ENCODE results near the gene PCNX2.

Gene PCNX2

DNA sequence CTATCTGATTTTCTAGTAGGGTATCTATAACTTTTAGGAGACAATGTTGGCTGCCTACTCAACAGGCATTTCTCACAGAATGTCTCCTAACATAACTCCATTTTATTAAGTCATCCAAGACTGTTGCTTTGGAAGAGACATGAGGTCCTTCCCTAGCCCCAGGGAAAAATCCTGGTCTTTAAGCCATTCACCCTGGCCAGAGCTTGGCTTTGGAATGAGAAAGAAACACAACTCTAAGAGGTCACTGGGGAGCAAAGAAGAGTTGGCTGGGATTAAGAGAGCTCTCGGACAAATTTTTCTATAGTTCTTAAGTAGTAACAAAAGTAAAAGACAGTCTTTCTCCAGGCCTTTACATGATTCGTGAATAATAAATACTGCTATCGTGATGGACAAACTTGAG lies 57.9 kb downstream of the PCNX2 start:
- Mint-ChIP-seq H3K27me3 (no peaks in the 10 kb centered on the region), H3K27ac (no peak overlapping the region), H3K4me3 (no peak overlapping the region), H3K4me1 (ENCODE audit: low read depth) (no peaks in the 10 kb centered on the region), H3K9me3 (no peaks in the 10 kb centered on the region), H3K36me3 (ENCODE audit: low read depth) (peaks cover 71% of the 10 kb centered on the region)
- DNase-seq = no peak

DNA sequence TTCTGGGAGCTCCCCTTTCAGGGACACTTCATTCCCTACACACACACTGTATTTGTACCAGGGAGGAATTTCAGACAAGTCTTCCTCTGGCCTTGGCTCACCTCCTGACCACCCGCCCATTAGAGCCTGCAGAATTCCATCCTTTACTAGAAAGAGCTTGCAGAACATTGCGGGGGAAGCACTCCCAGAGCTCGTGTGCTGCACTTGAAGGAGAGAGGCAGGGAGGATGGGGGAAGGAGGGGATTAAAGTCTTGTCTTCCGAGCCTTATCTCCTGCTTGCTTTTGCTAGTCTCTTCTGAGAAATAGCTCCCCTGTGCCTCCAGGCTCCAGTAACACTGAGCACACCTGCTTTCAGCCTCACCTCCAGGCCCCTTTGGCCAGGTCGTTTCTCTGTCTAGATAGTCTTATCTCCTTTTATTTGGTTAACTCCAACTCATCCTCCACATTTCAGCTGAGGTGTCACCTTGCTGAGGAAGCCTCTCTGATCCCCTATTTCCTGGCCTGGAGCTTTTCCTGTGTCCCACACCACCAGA lies 62.0 kb downstream of the PCNX2 start:
- H3K27ac Mint-ChIP-seq = no peak overlapping the region
- no peaks in the 10 kb centered on the region for H3K4me1 Mint-ChIP-seq (ENCODE audit: low read depth)
- peaks cover 81% of the 10 kb centered on the region for H3K36me3 Mint-ChIP-seq (ENCODE audit: low read depth)
- H3K27me3 Mint-ChIP-seq = no peaks in the 10 kb centered on the region
- H3K4me3 Mint-ChIP-seq = no peak overlapping the region
- DNase-seq = no peak
- H3K9me3 Mint-ChIP-seq = no peaks in the 10 kb centered on the region

DNA sequence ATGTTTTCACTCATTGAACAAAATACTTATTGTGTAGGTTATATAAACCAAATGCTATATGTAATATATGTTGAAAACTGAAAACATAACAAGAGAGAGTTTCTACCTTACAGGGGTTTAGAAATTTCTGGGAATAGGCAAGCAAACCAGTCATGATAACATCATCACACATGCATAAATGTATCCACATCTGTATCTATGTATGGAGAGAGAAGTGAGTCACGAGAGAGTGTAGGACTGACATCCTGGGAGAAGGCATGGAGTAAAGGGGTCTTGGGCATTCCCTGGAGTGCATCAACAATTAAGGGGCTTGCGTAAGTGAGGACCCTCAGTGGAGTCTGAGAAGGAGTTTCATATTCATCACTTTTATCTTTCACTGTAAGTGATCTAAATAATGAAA lies 65.5 kb downstream of the PCNX2 start:
- no peaks in the 10 kb centered on the region for H3K9me3 Mint-ChIP-seq
- no peaks in the 10 kb centered on the region for H3K27me3 Mint-ChIP-seq
- H3K4me1 Mint-ChIP-seq (ENCODE audit: low read depth) = no peaks in the 10 kb centered on the region
- H3K4me3 Mint-ChIP-seq = no peak overlapping the region
- no peak overlapping the region for H3K27ac Mint-ChIP-seq
- DNase-seq = no peak
- H3K36me3 Mint-ChIP-seq (ENCODE audit: low read depth) = peaks cover 80% of the 10 kb centered on the region

DNA sequence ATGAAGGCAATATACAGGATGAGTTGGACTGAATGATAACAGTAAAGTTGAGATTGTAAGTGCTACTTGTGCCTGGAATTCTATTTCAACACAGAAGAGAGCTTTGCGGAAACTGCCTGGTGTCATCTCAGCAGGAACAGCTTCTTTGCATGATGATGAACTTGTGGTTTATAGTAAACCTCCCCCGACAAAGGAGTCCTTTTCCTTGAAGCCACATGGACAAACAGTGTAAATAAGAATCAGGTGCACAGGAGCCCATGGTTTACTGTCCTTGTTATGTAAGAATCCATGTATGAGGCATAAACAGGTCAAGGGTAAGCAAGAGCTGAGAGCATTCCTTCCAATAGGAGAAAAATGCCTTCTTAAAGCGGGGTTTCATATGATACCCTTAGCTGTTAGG lies 66.2 kb downstream of the PCNX2 start:
- Mint-ChIP-seq H3K27ac (no peak overlapping the region), H3K36me3 (ENCODE audit: low read depth) (peaks cover 73% of the 10 kb centered on the region), H3K4me1 (ENCODE audit: low read depth) (no peaks in the 10 kb centered on the region), H3K9me3 (no peaks in the 10 kb centered on the region), H3K4me3 (no peak overlapping the region), H3K27me3 (no peaks in the 10 kb centered on the region)
- no peak for DNase-seq

DNA sequence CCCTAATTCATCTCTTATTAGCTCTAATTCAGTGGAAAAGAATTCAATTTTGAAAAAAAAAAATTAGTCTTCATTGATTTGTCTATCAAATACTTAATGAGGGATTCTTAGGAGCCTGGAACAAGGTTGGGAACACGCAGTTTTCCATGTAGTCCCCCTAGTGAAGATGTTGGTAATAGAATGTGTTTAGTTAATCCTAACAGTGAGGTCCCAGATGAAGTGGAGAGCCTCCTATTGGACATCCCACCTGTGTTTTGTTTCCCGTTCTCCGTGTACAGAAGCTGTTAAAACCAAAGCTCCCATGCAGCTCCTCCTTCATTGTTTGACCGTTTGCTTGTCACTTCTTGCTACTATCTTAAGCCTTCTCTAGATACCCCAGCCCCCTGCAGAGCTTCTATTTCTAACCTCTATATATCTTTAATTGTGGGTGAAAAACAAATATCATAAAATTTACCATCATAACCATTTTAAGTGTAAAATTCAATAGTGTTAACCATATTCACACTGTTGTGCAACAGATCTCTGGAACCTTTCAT lies 67.5 kb downstream of the PCNX2 start:
- Mint-ChIP-seq H3K4me3 (no peak overlapping the region), H3K9me3 (no peaks in the 10 kb centered on the region), H3K36me3 (ENCODE audit: low read depth) (peaks cover 61% of the 10 kb centered on the region), H3K27me3 (no peaks in the 10 kb centered on the region), H3K4me1 (ENCODE audit: low read depth) (no peaks in the 10 kb centered on the region), H3K27ac (no peak overlapping the region)
- no peak for DNase-seq

DNA sequence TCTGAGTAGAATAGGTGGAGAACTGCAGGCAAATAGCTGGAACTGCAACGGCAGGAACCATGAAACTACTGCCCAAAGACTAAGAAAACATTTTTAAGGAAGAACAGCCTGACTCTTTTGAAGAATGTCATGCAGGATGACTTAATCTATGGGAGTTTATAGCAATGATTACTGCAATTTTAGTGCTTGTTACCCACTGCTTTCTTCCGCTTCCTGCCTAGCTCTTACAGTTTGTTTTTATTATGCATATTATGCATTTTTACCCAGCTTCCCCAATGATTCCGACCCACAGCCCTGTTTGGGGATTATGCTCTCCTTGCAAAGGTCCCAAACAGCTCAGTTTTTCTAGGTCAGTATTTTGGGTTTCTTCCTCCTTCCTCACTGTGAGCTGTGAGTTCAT lies 71.2 kb downstream of the PCNX2 start:
- no peaks in the 10 kb centered on the region for H3K4me1 Mint-ChIP-seq (ENCODE audit: low read depth)
- H3K27ac Mint-ChIP-seq = no peak overlapping the region
- no peak for DNase-seq
- no peaks in the 10 kb centered on the region for H3K27me3 Mint-ChIP-seq
- peaks cover 36% of the 10 kb centered on the region for H3K36me3 Mint-ChIP-seq (ENCODE audit: low read depth)
- H3K9me3 Mint-ChIP-seq = no peaks in the 10 kb centered on the region
- no peak overlapping the region for H3K4me3 Mint-ChIP-seq

DNA sequence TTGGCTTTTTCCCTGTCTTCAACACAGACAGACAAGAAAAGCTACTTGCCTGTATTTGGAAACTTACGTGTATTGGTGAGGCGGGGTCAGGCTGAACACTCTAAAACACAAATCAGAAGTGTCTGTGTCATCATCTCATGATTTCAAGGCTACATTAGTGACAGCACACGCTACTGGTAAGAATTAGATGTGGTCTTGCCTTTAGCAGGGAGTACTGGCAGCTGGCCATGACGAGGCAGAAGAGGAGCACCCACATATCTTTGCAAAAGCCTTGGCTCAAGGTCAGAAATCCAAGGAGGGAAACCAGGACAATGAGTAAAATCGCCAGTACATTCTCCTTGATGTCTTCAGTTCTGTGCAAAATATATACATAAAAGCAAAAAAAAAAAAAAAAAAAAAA lies 77.7 kb downstream of the PCNX2 start:
- Mint-ChIP-seq H3K27me3 (no peaks in the 10 kb centered on the region), H3K9me3 (no peaks in the 10 kb centered on the region), H3K4me3 (no peak overlapping the region), H3K36me3 (ENCODE audit: low read depth) (peaks cover 36% of the 10 kb centered on the region), H3K27ac (no peak overlapping the region), H3K4me1 (ENCODE audit: low read depth) (no peaks in the 10 kb centered on the region)
- no peak for DNase-seq

DNA sequence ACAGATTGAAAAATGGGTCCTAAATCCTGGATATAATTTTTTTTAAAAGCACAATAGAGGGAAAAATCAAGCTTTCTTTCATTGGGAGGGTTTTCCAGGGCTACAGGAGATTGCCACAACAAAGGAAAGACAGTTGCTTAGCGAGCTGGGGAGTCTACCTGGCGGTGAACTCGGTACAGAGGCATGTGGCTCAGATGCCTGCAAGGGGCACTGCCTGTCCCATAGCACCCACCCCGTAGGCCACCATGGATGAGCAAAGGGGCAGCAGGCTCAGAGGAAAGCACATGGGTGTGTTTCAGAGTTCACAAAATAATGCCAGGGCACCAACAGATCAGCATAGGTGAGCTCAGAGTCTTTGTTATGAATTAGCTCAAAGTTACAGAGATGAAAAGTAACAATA lies 79.5 kb downstream of the PCNX2 start:
- Mint-ChIP-seq H3K4me3 (no peak overlapping the region), H3K4me1 (ENCODE audit: low read depth) (no peaks in the 10 kb centered on the region), H3K27ac (no peak overlapping the region), H3K27me3 (no peaks in the 10 kb centered on the region), H3K36me3 (ENCODE audit: low read depth) (peaks cover 54% of the 10 kb centered on the region), H3K9me3 (no peaks in the 10 kb centered on the region)
- no peak for DNase-seq

DNA sequence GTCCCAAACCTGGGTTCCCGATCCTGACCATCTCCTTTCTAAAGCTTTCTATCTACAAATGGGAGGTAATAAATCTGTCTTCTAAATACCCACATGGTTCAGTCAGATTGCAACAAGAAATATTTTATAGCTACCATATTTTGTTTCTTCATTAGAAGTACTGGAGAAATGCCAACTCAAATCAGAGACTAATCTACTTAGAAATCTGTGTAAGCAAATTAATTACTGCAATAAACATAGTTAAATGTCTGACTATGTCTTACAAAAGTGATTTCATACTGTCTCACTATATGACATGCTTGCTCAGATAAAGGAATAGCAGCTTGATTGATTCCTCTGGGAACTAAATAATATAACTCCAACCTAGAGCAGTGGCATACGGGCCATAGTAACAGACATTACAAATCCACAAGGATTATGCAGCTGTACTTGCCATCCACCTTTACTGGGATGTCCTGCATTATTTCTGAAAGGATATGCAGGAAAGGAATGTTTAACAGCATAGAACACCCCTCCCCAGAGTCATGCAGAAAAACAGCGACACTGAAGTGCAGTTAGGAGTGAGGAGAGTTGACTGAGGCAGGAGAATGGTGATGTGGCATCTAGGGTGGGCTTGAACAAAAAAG lies 80.3 kb downstream of the PCNX2 start:
- H3K9me3 Mint-ChIP-seq = no peaks in the 10 kb centered on the region
- no peaks in the 10 kb centered on the region for H3K4me1 Mint-ChIP-seq (ENCODE audit: low read depth)
- H3K4me3 Mint-ChIP-seq = no peak overlapping the region
- no peak overlapping the region for H3K27ac Mint-ChIP-seq
- no peak for DNase-seq
- H3K36me3 Mint-ChIP-seq (ENCODE audit: low read depth) = peaks cover 57% of the 10 kb centered on the region
- H3K27me3 Mint-ChIP-seq = no peaks in the 10 kb centered on the region

DNA sequence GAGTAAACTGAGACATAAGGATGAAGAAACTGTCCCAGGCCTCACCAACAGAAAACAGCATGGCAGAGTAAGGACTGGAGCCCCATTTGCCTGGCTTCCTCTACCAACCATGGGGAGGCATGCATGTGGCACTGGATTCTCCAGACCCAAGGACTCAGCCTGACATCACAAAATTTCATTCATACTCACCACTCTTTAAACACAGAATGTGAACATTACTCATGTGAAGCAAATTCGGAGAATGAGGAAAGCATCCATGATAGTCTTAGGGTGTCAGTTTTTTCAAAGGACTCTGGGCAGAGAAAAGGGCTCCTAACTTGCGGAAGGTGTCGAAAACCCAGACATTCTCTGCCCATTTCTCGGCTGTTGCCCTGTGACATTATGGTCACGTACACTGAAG lies 83.9 kb downstream of the PCNX2 start:
- Mint-ChIP-seq H3K27me3 (no peaks in the 10 kb centered on the region), H3K4me1 (ENCODE audit: low read depth) (no peaks in the 10 kb centered on the region), H3K27ac (no peak overlapping the region), H3K9me3 (no peaks in the 10 kb centered on the region), H3K4me3 (no peak overlapping the region), H3K36me3 (ENCODE audit: low read depth) (peaks cover 69% of the 10 kb centered on the region)
- no peak for DNase-seq

DNA sequence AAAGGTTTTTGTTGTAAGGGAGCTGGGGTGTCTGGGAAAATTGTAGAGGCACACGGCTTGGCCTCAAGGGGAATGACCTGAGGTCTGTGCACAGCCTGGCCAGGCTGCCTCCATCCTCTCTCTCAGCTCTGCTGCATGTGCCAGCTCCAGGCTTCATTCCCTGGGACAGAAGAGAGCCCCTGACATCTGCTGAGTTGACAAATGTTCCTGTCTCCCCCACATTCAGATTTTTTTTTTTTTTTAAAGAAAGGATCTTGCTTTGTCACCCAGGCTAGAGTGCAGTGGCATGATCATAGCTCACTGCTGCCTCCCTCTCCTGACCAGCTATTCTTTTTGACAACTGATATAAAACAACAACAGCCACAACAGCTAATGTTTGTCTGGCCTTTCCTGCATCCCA lies 84.4 kb downstream of the PCNX2 start:
- Mint-ChIP-seq H3K4me1 (ENCODE audit: low read depth) (no peaks in the 10 kb centered on the region), H3K27ac (no peak overlapping the region), H3K27me3 (no peaks in the 10 kb centered on the region), H3K4me3 (no peak overlapping the region), H3K9me3 (no peaks in the 10 kb centered on the region), H3K36me3 (ENCODE audit: low read depth) (peaks cover 71% of the 10 kb centered on the region)
- DNase-seq = no peak

DNA sequence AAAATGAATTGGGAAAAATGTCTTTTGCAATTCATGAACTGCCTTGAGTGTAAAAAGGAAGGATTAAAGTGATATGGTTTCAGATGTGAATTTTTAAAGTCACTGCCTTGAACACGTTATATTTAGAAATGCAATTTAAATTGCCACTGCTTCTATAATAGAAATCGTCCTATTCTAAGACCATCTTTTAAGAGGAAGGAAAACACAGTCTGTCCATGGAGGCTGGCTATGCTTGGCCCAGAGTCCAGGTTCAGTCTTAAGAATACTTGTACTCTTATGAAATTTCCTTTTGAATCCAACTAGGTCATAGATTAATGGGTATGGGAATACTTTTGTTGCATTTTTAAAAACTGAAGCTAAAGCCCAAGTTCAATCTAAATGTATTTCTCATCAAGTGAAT lies 86.0 kb downstream of the PCNX2 start:
- Mint-ChIP-seq H3K27me3 (no peaks in the 10 kb centered on the region), H3K9me3 (no peaks in the 10 kb centered on the region), H3K4me1 (ENCODE audit: low read depth) (no peaks in the 10 kb centered on the region), H3K4me3 (no peak overlapping the region), H3K27ac (no peak overlapping the region), H3K36me3 (ENCODE audit: low read depth) (peaks cover 67% of the 10 kb centered on the region)
- no peak for DNase-seq

DNA sequence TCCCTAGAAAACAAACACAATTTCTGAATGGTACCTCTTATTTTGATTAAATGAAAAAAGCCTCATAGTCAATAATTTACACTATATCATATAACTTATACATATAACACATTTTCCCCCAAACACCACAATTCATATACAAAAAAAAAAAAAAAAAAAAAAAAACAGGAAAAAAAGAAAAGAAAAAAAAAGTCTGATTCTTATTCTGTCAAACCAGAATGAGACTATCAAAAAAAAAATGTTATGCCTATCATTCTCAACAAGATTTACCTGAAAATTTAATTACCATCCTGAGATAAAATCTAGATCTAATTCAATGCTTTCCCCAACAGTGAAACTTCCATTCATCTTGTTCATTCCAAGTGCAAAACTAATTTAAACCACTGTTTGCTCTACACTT lies 86.8 kb downstream of the PCNX2 start:
- Mint-ChIP-seq H3K4me1 (ENCODE audit: low read depth) (no peaks in the 10 kb centered on the region), H3K4me3 (no peak overlapping the region), H3K27ac (no peak overlapping the region), H3K27me3 (no peaks in the 10 kb centered on the region), H3K9me3 (no peaks in the 10 kb centered on the region), H3K36me3 (ENCODE audit: low read depth) (peaks cover 66% of the 10 kb centered on the region)
- no peak for DNase-seq

DNA sequence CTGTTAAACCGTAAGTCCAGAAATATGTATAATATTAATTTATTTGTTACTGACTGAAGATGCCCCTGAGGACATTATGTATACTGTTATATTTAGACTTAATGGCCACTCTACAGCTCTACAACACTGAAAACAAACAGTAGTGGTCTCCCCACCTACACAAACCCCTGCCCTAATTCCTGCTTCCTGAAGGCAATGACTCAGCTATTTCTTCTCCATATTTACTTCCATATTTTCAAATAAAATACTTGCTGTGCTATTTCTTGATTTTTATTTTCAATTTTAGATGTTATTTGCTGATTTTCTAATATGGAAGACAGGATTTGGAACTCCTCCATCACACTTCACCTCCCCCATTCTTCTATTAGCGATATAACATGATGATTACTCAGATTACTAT lies 97.6 kb downstream of the PCNX2 start:
- DNase-seq = no peak
- Mint-ChIP-seq H3K4me3 (no peak overlapping the region), H3K27ac (no peak overlapping the region), H3K4me1 (ENCODE audit: low read depth) (no peaks in the 10 kb centered on the region), H3K9me3 (peaks cover 16% of the 10 kb centered on the region), H3K36me3 (ENCODE audit: low read depth) (peaks cover 89% of the 10 kb centered on the region), H3K27me3 (no peaks in the 10 kb centered on the region)

DNA sequence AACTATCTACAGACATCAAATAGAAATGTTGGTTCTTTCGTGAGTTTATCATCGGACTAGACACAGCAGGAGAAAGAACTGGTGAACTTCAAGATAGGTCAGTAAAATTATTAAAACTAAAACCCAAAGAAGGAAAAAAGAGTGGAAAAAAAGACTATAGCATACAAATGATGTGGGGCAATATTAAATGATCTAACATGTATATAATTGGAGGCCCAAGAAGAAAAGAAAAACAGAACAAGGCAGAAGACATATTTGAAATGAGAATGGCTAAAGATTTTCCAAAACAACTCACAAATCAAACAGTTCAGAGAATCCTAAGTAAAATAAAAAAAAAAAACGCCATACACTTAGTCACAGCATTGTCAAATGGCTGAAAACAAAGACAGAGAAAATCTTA lies 101.8 kb downstream of the PCNX2 start:
- H3K27me3 Mint-ChIP-seq = no peaks in the 10 kb centered on the region
- H3K9me3 Mint-ChIP-seq = peaks cover 16% of the 10 kb centered on the region
- no peak overlapping the region for H3K27ac Mint-ChIP-seq
- H3K4me3 Mint-ChIP-seq = no peak overlapping the region
- no peaks in the 10 kb centered on the region for H3K4me1 Mint-ChIP-seq (ENCODE audit: low read depth)
- H3K36me3 Mint-ChIP-seq (ENCODE audit: low read depth) = peaks cover 84% of the 10 kb centered on the region
- no peak for DNase-seq

DNA sequence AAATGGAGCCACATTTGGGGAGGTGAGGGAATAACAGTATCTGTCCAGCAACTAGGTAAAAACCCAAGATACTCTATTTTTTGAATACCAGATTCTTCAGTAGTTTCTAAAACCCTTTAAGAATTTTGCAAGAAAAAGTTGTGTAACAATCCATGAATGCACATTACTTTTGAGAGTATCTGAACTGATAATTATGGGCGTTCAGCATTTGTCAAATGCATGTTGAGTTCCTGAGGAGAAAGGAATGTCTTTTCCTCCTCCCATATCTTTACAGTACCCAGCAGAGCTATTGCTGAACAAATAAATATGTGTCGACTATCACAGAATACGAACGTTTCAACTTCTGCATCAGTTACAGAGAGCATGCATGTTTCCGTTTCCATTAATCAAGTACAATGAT lies 104.5 kb downstream of the PCNX2 start:
- Mint-ChIP-seq H3K27ac (no peak overlapping the region), H3K27me3 (no peaks in the 10 kb centered on the region), H3K36me3 (ENCODE audit: low read depth) (peaks cover 74% of the 10 kb centered on the region), H3K9me3 (peaks cover 14% of the 10 kb centered on the region), H3K4me3 (no peak overlapping the region), H3K4me1 (ENCODE audit: low read depth) (no peaks in the 10 kb centered on the region)
- DNase-seq = no peak

All from activated T-cell treated with anti-CD3 and anti-CD28 coated beads, Interleukin-2, amount 50 U/mL, for 24 hours (primary cell).